GM21529 (cell line): ENCODE results near the gene LGALS3BP.

Experiments used
- ATAC-seq: cut with Tn5 transposase; IDR thresholded peaks from one replicate; pipeline ENCODE4 v1.9.1; 2021; ENCODE audit not compliant: unreplicated experiment

Gene LGALS3BP

DNA sequence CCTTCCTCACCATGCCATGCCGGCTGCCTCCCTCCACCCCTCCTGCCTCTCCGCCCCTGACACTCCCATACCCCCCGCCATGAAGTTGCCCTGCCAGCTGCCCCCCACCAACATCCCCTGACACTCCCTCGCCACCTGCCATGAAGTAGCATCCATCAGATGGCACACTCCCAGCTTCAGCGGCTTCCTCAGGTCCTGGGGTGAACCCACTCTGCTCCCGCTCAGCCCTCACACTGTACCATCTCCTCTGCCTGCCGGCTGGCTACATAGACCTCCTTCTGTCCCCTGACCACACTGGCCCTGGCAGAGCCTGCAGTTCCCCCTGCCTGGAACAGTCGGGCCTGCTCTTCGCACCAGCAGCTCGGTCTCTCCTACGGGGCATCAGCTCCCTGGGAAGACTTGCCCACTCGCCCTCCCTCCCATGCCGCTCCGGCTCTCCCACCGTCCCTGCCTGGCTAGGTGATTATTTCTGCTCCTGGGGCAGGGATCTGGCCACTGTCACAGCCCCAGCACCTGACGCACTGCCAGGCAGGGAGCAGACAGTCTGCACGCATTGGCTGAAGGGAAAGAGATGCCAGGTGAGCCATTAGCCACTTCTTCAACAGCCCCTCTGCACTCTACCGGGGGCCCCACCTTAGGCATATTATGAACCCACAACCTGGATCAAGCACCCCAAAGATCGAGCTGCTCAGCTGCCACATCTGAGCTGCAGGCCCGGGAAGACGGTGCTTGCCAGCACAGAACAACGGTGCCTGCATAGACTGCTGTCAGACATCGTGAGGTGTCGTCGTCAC lies 20.9 kb upstream of the LGALS3BP start:
- ATAC-seq, result no peak

DNA sequence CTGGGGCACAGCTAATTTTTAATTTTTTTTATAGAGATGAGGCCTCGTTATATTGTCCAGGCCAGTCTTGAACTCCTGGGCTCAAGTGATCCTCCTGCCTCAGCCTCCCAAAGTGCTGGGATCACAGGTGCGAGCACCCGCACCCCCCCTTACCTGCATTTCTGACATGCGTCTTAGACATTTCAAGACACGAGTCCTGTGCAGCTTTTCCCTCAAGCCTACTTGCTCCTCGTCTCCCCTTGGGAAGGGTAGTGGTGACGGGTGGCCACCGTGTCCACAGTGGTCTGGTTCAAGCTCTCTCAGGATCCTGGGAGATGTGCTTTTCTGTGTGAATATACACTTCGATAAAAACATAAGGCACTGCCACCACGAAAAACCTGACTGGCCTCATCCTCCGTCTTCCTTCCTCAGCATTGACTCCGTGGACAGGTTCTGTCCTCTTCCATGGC lies 20.2 kb upstream of the LGALS3BP start:
- no peak for ATAC-seq

DNA sequence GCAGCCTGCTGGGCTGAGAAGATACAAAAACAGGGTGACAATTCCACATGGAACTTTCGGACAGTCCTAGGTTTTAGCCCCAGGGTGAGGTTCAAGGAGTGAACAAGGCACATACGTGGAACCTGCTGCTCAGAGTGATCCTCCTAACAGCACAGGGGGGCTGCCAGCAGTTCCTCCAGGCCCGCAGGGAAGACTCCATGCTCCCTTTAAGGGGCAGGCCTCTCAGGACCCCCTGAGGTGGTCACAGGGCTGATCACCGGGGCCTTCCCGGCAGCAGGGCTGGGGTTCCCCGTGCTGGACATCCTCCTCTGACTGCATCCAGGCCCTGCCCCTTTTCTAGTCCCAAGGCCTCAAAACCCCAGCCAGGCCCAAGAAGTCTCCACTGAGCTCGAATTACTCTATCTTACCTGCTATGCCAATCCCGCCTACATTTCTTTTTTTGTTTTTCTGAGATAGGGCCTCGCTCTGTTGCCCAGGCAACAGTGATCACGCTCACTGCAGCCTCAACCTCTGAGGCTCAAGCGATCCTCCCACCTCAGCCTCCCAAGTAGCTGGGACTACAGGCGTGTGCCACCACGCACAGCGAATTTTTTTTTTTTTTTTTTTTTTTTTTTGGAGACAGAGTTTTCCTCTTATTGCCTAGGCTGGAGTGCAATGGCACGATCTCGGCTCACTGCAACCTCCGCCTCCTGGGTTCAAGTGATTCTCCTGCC lies 19.5 kb upstream of the LGALS3BP start:
- no peak for ATAC-seq

DNA sequence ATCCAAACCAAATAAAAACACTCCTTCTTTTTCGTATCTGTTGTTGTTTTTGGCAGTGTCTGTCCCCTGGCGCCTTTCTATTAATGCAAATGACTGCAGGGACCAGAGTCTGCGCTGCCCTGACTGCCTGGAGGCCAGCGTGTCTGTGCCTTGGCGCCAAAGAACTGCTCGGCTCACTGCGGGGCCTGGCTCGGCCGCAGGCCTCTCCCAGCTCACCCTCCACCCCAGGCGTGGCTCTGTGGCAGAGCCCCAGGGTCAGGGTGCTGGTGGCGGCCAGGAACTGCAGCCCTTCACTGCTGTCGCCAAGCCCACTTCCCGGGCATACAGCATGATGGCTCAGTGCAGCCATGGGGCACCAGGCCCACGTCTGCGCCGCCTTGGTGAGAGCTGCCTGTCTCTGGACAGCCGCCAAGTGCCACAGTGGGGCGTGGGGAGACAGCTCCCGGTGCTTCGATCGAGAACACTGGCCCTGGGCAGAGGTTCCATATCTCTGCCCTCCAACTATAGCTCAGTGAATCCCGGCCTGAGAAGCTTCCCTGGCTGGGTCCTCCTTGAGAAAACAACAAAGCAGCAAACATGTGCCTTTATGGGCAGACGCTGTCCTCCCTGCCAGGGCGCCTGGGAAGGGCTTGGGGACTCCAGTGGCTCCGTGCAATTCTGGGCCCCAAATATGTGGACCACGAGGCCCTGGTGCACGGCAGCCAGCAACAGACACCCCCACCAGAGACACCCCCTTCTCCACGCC lies 18.8 kb upstream of the LGALS3BP start:
- no peak for ATAC-seq

DNA sequence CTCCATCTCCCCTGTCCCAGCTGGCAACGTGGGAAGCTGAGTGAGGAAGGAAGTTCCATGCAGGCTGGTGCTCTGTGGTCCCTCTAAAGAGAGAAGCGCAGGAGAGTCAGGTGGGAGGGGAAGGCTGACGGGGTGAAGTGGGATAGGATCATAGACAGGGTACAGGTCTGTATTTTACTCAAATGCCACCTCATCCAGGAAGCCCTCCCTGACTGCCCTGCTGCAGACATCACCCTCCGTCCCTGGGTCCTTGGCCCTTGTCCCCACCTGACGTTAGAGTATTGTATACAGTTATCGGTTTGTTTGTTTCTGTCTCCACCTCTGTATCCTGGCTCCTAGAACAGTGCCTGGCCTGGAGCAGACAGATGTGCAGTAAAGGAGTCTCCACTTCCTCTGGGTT lies 18.2 kb upstream of the LGALS3BP start:
- no peak for ATAC-seq

DNA sequence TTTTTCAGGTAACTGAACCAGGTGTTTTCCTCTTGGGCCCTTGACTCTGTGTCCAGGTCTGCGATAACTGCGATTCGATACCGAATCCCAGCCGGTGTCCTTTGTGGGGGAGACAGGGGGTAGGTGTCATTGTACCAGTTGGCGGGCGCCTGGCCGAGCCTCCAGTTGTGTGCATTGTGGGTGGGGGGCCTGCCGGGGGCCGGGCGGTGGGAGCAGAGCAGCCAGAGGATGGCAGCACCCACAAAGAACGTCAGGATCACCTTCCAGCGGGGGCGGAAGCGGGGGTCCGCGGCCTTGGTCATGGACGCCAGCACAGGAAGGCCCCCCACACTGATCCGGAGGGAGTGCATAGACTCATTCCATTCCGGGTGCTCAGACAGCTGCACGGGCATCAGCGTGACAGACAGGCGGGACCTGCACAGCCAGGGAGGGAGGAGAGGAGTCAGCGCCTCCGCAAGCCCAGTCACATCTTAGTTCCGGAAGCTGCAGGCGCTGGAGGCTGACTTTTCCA lies 17.6 kb upstream of the LGALS3BP start:
- no peak for ATAC-seq

DNA sequence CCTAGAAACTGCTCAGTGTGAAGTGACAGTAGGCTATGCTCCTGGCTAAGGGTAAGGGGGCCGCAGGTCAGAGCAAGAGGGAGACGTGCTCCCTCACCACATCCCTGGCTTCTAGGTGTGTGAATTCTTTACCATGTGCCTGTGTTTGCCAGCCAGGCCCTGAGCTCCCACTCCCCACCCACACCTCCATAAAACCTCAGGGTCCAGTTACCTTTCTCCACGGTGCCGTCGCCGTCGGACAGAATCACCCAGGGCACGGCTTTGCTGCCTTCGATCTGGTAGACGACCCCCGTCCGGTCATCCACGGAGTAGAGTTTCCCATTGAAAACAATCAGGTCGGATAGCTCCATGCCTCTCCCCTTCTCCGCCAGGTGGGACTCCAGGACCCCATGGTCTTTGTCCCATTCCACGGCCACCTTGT lies 17.1 kb upstream of the LGALS3BP start:
- ATAC-seq, result no peak

DNA sequence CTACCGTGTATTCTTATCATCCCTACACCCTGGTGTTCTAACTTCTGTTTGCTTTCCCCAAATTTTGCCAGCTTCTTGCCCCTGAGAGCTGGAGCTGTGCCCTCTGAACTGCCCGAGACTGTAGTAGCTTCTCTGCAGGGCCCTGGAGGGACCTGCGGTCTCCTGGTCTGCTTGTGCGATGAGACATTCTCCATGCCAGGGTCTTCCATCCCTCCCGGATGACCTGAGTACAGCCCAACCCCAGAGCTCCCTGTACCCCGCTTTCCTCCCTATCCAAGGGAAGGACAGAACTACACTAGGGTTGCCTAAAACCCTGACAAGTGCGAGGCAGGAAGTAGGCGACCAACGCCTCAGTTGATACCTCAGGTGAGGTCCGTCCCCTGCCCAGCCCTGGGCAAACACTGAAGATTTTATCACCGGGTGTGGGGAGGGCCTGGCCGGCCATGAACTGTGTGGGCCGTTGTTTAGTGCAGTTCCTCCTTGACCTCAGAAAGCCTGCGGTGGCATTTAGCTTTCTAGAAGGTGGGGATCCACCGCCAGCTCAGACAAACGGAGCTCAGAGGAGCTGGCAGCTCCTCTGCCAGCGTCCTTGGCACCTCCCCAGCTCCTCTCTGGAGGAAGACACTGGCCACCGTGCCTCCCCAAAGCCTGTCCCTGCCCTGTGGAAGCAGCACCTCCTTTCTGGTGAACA lies 16.2 kb upstream of the LGALS3BP start:
- ATAC-seq, result no peak

DNA sequence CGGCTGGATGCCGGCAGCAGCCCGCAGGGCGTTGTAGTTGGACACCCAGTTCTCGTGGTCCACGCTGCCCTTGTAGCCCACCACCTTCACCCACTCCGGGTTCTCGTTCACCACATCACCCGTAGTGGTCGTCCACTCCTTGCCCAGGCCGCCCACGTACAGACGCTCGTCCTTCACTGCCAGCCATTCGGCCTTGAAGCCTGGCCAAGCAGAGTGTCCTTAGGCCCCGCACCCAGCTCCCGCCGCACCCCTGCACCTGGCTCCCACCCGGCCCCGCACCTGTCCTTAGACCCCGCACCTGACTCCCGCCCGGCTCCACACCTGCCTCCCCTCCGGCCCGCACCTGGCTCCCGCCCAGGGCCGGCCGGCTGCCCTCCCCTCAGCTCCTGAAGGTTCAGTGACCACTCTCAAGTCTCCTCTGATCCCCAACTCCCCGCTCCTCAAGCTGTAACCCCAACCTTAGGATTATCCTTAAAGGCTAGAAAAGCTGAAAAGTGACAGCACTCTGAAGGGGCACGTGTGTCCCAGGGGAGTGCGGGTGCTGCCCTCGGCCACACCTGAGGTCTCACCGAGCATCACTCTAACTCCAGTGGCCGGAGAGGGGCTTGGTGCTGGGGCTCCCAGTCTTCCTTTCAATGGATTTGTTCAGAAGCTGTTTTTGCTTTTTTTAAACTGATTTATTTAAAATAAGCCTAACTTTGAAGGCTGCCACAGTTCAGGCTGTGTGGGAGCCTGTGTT lies 15.5 kb upstream of the LGALS3BP start:
- ATAC-seq, result no peak

DNA sequence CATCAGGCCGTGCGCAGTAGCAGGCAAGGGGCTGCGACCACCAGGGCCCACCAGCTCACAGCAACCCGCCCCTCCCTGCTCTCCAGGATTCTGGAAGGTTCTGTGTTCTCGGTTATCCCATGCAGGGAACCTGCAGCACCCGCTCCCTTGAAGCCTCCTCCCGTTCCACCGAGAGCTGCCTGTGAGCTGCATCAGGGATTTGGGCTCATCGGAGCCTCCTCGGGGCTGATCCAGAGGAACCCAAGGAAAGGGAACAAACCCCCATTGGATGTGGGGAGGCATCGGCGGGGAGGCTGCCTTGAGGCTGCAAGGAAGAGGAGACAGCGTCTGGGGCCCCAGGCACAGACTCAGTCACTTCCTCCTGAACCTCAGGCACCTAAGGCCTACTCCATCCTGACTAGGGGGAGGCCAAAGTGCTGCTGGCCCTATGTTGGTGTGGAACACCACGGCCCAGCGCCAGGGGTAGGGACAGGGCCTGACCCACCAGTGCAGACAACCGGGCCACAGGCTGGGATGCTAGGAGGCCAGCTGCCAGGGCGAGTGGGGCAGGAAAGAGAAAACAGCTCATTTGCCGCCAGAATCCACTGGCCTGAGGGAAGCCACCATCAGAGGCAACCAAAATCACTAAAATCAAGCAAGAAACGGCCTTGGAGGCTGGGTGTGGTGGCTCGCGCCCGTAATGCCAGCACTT lies 14.4 kb upstream of the LGALS3BP start:
- no peak for ATAC-seq

DNA sequence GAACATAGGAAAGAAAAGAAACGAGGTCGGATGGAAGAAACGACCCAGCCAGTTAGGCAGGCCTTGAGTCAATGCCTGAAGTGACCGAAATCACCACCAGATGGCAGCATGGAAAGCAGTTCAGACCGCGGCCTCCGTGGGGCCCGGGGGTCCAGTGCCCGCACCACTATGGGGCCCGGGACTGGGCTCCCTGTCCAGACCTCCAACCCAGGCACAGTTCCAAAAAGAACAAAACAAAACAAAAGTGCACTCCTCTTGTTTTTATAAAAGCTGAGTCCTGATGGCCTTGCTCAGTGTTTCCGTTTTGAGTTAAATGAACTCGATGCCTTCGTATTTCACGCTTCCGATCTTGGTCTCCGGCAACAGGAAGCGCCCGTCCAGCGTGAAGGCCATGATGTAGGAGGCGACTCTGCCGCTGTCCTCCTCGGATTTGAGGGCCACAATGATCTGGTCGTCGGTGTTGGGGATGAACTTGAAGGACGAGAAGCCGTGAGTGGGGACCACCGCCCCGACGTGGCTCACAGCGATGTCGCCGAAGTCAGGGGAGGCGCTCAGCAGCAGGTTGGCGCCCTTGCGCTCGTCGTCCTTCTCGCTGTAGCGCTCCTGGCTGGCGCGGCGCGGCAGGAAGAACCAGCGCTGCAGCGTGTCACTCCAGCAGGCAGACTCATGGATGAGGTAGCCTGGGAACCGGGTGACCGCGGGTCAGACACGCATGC lies 13.7 kb upstream of the LGALS3BP start:
- ATAC-seq, result no peak

DNA sequence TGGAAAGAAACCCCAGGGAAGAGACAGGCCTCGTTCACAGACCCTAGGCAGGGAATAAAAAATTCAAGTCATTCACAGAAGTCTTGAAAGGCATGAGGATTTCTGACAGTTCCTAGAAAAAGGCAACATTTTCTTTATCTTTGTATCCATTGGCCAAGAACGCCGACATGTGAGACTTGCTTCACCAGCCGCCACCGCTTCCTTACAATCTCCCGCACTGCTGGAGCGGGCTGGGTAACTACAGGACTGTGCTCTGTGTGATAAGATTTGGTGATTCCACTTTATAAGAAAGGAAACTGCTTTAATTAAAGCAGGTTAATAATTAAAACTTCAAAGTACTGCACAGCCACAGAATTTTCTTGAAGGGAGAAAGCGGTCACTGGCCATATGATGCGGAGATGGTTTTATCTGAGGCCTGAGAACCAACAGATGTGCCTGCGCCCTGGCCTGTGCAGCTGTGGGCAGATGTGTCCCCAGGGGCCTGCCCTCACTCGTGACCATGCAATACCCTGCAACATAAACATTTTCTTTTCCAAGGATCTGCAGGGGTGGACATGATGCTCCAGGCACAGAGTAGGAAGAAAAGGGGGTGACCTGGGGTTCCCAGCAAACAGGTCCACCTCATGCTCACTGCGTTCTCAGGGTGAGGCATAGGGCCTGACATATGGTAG lies 13.0 kb upstream of the LGALS3BP start:
- no peak for ATAC-seq

DNA sequence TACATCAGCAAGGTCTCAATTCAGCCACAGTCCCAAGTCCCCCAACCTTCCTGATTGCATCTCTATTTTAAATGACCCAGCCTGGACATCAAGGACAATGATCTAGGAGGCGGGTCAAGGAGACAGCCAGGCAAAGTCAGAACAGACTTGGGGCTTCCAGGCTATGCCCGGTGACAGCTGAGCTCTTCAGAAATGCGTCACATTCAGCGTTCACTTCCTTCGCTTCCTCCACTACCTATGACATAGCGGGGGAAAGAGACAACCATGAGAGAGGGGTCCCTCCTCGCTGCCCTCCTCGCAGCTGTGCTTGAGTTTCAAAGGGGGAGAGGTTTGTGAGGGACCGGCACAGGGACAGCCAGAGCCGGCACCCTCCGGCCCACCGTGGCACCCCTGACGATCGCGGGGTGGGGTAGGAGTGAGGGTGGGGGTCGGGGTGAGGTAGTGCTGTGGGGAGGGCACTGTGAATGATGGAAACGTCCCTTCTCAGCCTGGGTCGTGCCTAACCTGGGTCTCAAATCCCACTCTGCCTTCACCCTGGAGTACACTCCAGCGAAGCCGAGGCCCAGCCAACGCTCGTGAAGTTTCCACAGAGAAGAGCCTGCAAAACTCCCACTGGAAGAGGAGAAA lies 12.3 kb upstream of the LGALS3BP start:
- ATAC-seq, result no peak

DNA sequence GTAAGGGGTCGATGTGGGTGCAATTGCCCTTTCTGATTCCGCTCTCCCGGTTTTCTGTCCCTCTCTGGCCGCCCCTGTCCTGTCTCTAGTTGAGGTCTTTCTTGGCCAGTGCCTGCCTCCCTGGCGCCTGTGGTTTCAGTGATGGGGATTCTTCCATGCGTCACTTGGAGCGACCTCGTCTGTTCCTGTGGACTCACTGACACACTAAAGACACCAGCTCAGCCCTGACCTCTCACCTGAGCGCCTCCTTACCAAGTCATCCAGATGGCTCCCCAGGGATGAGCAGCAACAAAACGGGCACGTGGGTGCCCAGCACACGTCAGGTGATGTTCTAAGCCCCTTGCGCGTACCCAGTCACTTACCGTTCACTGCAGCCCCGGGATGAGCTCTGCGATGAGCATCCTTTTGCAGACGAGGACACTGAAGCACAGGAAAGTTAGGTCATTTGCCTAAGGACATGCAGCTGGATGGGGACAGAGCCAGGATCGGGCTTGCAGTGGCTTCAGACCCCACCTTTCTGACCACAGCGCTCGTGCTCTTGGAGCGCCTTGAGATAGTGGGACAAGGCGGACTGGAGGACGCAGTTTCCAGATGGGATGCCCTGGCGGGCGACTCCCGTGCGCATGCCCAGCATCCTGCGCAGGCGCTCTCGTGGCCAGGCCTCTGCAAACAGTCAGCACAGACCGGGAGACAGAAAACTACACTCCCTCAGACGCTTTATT lies 11.5 kb upstream of the LGALS3BP start:
- no peak for ATAC-seq

DNA sequence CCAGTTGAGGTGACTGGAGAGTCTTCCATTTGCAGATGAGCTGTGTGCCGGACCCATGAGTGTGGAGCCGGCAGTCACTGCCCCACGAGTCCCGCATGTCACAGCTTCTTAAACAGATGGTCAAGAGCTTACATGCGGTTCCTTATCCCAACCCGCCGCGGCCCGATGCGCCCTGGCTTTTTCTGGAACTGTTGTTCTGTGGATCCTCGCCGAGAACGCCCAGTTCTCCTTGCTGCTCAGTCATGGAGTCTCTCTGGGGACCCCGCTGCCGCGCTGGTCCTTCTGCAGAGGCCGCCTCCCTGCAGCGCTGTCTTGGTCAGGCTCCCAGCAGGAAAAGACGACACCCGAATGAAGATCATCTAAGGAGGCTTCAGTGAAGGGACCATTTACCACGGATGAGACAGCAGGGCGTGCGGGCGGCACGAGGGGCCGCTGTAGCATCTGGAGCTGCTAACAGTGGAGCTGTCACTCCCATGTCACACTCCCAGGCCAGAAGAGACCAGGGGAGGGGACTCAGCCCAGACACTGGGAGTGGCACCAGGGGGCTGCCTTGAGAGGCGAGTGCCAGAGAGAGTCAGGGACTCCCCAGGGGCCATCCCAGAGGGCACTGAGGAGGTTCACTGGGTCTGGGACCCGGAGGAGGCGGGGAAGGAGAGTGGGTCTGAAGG lies 10.8 kb upstream of the LGALS3BP start:
- ATAC-seq, result no peak

DNA sequence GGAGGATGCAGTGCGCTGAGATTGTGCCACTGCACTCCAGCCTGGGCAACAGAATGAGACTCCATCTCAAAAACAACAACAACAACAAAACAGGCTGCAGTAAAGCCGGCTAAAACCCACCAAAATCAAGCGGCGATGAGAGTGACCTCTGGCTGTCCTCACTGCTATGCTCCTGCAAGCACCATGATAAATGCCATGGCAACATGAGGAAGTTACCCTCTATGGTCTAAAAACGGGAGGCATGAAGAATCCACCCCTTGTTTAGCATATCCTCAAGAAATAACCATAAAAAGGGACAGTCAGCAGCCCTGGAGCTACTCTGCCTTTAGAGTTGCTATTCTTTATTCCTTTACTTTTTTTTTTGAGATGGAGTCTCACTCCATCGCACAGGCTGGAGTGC lies 8.4 kb upstream of the LGALS3BP start:
- ATAC-seq, result no peak
